Measurements from ENCODE around the gene PPP1R37.

PPP1R37 gene

DNA sequence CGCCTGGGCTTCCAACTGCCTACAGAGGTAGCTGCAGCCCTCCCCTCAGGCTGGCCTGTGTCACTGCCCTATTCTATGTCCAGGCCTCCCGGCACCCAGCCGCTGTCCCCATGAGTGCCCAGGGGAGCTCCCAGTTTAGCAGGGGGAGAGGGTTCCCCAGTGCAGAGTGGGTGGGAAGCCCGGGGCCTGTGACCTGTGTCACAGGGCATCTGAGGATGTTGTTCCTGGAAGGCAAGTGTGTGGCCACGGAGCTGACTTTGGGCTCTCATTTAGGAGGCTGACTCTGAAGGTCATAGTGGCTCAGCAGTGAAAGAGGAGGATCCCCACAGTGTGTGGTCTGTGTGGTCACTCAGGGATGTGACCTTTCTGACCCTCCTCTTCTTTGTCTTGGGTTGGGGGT, 25.1 kb downstream of the PPP1R37 start:
- DNase-seq, result peak; percentile 10

DNA sequence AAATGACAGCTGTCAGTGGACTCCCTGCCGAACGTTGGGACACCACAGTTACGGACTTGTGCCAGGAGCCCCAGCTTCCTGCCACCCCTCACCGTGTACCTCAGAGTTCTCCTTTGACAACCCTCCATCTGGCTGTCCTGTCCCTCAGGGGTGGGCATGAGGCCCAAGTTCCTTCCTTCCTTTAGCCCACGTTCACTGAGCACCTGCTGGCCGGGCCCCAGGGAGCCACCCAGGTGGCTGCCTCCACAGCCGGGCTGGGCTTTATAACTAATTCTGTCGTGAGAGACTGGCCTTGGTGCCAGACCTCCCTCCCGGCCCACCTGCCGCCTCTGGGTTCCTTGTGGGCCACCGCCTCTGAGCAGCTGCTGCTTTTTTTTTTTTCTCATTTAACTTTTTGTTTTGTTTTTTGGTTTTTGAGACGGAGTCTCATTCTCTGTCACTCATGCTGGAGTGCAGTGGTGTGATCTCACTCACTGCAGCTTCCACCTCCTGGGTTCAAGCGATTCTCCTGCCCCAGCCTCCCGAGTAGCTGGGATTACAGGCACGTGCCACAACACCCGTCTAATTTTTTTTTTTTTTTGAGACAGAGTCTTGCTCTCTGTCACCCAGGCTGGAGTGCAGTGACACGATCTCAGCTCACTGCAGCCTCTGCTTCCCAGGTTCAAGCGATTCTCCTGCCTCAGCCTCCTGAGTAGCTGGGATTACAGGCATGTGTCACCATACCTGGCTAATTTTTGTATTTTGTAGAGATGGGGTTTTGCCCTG, 25.8 kb downstream of the PPP1R37 start:
- DNase-seq, result peak; percentile 87

DNA sequence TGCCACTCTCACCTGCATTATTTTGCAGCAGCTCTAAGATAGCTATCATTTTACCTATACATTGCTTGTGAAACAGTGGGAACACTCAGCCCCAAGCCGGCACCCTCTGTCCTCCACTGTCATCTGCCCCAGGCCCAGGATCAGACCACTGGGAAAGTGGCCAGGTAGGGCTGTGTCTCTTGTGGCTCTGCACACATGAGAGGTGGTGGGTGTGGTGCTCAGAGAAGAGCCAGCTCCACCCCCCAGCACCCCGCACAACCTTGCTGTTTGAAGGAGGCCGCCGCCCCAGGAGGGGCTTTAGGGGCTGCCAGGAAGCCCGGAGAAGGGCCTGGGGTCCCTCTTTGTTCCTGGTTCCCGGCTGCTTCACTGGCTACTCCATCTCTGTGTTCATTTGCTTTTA, 26.6 kb downstream of the PPP1R37 start:
- DNase-seq, result no peak

- no peak for DNase-seq
Observed at GRCh38 chr19:45121827-45122345, 28.9 kb downstream of the PPP1R37 start.

- DNase-seq, result no peak
Observed at GRCh38 chr19:45122832-45123231, 29.9 kb downstream of the PPP1R37 start.

DNA sequence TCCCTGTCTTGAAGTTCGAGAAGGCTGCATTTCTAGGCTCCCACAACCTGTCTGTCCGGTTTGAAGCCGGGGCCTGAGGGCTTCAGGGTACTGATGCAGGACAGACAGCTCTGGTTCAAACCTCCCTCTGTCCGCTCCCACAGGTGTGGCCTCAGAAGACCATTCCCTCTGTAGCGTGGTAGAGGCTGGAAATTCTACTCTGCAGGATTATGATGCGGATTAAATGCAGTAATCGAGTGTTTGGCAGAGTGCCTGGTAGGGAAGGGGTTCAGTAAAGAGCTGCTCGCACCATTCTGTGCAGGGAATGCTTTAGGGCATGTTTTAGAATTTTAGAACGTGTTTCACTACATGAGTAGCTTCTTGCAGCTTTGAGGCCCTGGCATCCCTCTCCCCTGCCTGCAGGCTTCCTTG, 30.5 kb downstream of the PPP1R37 start:
- DNase-seq, result no peak

DNA sequence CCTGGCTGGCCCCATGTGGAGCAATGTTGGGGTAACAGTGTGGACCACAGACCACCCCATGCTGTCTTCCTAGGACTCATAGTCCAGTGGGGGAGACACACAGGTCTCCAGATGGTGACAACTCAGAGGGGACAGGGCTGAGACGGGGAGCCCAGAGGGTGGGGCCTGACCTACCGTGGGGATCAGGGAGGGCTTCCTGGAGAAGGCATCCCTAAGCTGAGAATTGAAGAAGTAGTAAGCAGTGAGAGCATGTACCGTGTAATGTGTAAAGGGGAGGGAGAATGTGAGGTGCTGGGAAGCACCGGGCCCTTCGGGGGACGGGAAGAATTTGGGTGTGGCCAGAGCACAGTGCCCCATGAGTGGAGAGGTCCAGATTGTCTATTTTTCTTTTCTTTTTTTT, 31.0 kb downstream of the PPP1R37 start:
- no peak for DNase-seq

- no peak for DNase-seq
Observed at GRCh38 chr19:45125360-45125759, 32.4 kb downstream of the PPP1R37 start.

DNA sequence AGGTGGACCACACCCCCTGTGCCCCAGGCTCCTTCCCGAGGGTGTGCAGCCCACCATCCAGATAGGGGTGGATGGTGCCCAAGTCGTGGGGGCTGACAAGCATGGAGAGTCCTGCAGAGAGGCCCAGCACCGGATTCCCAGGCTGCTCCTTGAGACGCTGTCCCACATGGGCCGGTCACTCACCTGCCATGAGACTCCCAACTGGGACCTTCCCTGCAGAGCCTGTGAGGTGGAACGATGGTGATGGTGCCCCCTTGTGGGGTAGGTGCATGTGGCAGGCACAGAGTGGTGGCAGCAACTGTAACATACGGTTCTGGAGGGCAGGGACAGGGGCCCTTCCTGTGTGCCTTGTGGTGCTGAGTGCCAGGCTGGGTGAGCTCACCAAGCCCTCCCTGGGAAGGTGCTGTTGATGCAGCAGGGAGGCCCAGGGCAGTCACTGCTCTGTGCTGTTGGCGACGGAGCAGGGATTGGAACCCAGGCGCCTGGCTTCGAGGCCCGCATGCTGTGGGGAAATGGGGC, 33.1 kb downstream of the PPP1R37 start:
- peak; percentile 67 for DNase-seq

GRCh38 chr19:45126654-45127053, 33.7 kb downstream of the PPP1R37 start:
- DNase-seq, result no peak

DNA sequence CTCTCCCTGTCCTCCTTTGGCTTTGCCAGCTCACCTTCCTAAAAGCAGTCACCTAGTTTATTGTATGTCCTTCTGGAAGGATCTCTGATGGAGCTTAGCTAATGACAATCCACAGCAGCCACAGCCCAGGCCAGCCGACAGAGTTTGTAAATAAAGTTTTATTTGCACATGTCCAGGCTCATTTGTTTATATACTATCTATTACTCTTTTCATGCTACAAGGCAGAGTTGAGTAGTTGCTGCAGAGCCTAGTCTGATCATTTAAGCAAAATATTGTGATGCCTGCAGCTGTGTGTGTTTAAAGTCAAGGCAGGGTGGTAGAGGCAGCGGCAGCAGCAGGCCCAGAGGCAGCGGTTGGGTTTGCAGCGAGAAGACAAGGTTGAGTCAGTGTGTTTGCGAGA, 35.2 kb downstream of the PPP1R37 start:
- no peak for DNase-seq

- DNase-seq, result no peak
Observed at GRCh38 chr19:45128806-45129205, 35.8 kb downstream of the PPP1R37 start.

DNA sequence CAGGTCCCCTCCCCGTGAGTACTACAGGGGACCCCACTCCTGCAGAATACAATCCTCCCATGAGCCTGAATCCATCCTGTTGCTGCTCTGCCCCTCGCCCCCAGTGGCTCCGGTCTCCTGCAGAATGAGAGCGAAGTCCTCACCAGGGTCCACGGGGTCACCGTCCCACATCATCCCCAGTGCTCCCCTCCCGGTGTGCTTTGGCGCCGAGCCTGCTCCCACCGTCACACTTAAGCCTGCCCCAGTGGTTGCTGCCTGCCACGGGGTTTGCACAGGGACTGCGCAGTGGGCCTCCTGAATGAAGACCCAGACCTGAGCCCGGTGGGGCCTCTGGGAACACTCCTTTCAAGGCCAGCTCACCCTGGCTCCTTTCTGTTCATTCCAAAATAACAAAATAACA, 37.3 kb downstream of the PPP1R37 start:
- no peak for DNase-seq

GRCh38 chr19:45130888-45131615, 38.1 kb downstream of the PPP1R37 start:
- peak; percentile 31 for DNase-seq

- DNase-seq, result no peak
Observed at GRCh38 chr19:45133661-45134060, 40.7 kb downstream of the PPP1R37 start.

- DNase-seq, result no peak
Observed at GRCh38 chr19:45135176-45135885, 42.4 kb downstream of the PPP1R37 start.

GRCh38 chr19:45136507-45137178, 43.7 kb downstream of the PPP1R37 start:
- peak; percentile 59 for DNase-seq

DNA sequence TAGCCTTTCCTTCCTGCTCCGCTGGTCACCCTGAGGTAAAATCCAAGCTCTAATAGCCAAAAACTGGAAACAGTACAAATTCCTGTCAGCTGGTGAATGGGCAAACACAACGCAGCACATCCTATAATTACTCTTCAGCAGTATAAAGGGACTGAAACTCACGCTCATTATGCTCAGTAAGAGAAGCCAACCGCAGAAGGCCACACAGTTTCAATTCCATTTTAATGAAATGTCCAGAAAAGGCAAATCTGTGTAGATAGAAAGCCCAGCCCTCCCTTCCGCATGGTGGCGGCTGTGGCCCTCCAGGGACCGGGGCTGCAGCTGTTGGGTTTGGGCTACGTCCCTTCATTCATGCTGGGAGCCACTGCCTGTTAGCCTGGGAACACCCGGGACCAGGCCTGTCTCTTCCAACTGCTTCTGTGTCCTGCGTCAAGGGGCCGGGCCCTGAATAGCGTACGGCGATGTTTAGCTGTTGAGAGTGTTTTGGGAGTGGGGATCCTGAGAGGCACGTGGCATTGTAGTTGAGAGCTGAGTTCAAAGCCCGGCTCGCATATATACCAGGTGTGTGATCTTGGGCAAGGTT, 44.3 kb downstream of the PPP1R37 start:
- DNase-seq, result peak; percentile 81

DNA sequence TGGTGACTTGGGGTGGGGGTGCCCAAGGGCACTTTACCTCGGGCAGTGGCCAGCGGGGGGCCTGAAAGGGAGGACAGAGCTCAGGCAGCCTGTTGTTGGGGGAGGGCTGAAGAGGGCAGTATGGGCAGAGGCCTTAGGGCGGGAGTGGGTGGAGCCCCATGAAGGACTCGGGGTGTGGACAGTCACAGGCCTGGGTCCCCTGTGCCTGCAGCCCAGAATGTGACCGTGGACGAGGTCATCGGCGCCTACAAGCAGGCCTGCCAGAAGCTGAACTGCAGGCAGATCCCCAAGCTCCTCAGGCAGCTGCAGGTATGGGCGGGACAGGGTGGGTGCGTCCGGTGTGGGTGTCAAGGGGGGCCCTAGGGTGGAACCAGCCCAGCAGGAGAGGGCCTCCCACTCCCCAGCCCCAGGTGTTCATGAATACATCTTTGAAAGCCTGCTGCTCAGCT, 45.3 kb downstream of the PPP1R37 start:
- no peak for DNase-seq

DNA sequence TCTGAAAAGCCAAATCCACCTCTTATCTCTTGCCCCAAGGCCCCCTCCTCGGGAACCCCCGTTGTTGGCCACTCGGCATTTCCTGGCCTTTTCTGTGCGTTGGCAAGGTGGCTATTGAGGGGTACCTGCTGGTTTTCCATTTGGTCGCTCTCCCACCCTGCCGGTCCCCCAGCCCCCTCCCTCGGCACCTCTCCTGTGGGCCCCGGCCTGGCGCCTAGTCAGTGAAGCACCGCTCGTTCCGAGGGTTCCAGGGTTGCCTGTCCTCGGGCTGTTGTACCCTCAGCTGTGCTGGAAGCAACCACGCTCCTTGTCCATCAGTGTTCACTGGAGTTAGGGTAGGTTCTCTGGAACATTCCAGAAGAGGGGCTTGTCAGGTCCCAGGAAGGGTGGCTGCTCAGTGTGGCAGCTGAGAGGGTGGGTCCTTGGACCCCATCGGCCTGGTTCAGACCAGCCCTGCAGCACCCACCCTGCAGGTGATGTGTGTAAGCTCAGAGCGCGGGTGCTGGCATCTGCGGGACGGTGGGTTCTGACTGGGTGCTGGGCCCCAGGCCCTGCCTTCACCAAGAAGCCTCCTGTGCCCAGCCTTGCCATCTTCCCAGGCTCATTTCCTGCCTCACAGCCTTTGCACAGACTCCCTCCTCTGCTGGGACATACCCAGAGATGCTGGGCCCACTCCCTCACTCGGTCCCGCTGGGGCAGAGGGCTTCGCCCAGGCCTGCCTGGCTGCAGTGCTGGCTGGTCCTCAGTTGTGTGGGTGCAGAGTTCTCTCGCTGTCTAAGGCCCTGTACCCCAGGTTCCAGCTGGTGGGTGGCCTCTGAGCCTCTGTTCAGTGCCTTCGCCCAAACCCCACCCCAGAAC, 46.5 kb downstream of the PPP1R37 start:
- DNase-seq, result no peak

GRCh38 chr19:45140144-45140503, 47.1 kb downstream of the PPP1R37 start:
- no peak for DNase-seq

Measured in RPMI8226 (cell line).